Glomerular endothelial cell (primary cell): ENCODE data around the gene CBFA2T3. TPM values are rescaled to one million over a fixed set of nuclear protein-coding genes. Genes with fewer than 3 reads are reported as not detected.

ENCODE experiments used
- DNase-seq: peaks from one replicate; pipeline ENCODE4 v3.0.0-alpha.2; 2011; ENCODE audit warnings: low read depth, low spot score; ENCODE audit errors: extremely low read depth
- total RNA-seq: library from RNA; depleted of rRNA; stranded (reverse); fragments of >200 nt; gene quantifications from 2 replicates; pipeline ENCODE4 v1.2.3, GENCODE V29; 2015

The CBFA2T3 gene
- total RNA-seq, 1 donor from 2014 or later = 0.23 TPM

DNA sequence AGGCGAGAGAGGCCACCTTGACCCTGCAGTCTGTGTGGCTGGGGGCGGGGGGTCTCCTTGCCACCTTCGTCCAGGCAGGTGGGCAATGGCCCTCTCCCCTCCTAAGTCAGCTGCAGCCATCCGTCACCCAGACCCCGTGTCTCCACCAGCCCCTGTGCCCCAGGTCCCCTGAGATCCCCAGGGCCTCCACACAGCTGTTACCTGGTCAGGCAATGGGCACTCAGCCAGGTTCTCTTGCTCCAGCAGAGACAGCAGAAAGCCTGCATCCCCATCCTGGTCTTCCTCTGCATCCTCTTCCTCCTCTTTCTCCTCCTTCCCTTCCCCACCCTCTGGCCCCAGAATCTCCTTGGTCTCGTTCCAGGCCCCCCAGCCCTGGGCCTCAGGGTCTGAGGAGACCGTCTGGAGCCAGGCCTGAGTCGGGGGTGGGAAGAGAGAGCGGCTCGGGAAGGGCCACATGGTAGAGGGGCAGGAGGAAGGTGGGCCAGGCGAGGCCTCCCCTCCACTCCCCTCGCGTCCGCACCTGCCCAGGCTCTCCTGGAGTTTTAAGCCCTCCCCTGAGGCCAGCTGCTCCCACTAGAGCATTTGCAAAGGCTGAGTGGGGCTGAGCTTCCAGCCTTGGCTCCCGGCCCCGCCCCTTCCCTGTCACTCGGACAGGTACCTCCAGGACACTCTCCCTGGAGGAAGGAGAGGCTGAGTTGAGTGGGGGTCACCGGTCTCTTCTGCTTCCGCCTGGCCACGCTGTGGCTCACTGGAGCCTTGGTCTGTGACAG lies 110.7 kb downstream of the CBFA2T3 start, which contains the start of gene PABPN1L:
Gene PABPN1L, minus strand, starts transcription at position 510 of the 770 bp plus-strand sequence. Its CDS starts 54 bp downstream, at position 456.
- no peak for DNase-seq

DNA sequence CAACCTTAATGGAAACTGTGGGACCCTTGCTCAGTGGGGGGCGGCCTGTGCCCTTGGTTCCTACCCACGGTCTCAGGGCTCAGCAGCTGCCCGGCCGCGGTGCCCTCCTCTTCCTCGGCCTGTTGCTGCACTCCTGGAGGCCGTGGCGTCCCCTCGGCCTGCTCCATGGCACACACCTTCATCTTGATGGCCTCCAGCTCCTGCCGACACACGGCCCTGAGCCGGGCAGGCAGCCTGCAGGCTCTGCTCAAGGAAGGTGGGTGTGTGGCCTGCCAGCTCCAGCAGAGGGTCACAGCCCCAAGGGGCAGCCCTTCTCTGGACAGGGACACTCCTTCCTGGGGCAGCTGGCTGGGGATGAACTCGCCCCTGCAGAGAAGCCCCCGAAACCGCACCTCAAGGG lies 111.3 kb downstream of the CBFA2T3 start:
- DNase-seq = no peak

DNA sequence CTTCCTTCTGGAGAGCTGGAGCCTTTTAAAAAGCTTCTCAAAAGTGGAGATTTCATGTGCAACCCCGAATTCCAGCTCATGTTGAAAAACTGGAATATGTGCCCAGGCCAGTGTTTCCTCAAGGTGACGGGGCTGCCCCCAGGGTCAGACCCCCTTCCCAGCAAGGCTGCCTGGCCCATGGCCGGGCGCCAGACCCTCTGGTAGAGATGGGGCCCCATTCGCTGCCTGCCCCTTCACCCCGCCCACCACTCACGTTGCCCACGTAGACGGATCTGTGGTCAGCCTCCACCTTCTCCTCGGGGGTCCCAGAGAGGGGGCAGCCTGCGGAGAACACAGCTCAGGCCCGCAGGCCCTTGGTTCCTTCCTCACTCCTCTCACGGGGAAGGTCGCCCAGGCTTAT lies 111.7 kb downstream of the CBFA2T3 start:
- no peak for DNase-seq

- no peak for DNase-seq
Observed at GRCh38 chr16:88864521-88864920, 112.5 kb downstream of the CBFA2T3 start.

DNA sequence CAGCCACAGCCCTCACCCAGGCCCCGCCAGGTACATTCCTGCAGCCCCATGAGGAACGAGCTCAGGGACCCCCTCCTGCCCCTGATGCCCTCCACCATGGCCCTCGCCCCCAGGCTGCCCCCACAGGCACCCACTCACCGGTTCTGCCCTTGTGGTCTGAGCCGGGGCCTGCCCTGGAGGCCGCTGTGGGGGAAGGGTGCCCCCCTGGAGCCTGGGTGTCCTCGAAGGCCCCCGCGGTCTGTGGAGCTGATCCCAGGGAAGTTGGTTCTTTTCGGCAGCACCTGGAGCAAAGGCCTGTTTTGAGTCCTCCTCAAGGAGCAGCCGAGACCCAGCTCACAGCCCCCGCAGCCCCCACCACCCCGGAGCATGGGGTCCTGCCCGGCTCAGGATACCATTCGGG lies 112.9 kb downstream of the CBFA2T3 start:
- DNase-seq = no peak

DNA sequence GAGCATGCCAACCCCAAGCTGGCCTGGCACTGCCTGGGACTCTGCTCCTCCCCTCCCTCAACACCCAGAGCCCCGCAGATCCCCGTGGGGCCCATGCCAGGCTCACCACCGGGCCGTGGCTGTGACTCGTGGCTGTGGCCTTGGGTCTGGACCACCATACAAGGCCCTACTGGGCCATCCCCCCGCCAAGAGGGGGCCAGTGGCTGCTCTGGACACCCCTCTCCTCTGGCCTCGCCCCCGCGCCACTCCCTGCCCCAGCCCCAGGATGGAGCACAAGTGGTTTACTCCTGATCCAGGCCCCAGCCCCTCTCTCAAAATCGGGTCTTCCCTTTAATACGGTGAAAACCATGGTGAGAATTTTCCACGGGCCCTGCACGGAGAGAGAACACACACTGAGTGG lies 113.6 kb downstream of the CBFA2T3 start:
- DNase-seq = no peak

- DNase-seq = no peak
Observed at GRCh38 chr16:88862968-88863367, 114.0 kb downstream of the CBFA2T3 start.

DNA sequence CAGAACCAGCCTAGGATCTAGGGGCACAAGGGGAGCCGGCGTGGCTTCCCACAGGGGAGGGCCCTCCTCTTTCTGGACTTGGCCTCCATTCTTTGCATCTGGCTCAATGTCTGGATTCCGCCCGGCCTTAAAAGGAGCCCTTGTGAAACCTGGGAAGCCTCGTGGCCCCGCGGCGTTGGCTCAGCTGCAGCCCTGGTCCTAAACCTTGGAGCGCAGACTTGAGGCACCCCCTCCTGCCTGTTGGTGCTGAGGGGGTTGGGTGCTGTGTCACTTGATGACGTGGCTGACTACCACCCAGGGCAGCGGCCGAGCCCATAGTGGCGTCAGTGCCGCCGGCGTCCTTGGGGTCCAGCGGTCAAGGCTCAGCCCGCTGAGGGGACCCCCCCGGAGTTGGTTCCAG lies 115.6 kb downstream of the CBFA2T3 start:
- no peak for DNase-seq

DNA sequence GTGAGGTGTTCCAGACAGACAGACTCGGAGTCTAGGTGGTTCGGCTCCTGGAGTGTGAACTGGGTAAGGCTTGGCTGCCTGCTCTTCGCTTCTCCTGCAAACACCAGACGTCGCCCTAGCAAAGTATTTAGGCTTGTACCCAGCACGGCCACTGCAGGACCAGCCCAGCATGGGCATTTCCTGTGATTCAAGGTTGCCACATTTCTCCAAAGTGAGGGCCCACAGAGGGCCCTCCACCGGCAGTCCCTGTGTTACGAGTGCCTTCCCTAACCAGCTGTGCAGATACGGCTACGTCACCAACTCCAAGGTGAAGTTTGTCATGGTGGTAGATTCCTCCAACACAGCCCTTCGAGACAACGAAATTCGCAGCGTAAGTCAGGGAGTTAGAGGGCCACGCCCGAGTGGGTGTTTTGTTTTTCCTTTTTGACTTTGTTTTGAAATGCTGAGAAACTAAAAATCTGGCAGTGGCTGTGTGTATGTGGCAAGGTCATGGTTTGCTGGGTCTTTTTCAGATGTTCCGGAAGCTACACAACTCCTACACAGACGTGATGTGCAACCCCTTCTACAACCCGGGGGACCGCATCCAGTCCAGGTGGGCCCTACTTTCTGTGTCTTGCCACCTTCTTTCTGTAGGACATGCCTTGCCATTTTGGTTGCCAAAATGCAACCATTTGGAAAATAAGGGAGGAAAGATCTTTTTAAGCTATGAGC lies 117.5 kb downstream of the CBFA2T3 start:
- no peak for DNase-seq

GRCh38 chr16:88857728-88858339 lies 119.2 kb downstream of the CBFA2T3 start:
- DNase-seq = no peak

DNA sequence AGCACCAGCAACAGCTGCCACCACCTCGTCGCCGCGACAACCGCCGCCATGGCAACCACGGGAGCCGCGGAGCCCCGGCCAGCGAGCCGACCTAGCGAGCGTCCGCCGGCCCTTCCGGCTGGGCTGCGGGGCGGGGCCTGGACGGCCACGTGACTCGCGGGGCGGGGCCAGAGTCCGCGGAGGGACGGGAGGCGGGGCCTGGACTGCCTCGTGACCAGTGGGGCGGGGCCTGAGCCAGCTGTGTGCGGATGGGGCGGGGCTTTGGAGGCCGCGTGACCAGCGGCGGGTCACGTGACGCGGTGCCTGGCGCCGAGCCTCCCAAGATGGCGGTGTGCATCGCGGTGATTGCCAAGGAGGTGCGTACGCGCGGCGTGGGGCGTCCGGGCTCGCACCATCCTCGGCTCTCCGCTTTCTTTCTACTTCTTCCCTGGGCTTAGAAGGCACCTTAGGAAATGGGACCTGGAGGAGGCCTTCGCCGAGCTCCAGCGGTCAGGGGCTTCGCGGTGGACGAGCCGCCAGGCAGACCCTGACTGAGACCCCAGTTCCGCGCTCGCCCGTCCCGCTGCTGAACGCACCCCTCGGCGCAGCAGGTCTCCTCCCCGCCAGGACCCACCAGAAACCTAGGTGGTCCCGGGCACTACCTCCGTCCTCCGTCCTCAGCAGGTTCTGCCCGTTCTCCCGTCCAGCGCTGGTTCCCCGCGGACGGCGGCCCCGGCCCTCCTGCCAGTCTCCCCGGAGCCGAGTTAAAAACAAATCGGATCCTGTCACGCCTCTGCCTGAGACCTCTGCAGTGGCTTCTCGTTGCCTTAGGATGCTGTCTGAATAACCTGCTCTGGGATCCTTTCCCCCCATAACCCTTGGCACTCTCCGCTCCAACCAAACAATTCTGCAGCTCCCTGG lies 119.9 kb downstream of the CBFA2T3 start, which contains the start of the genes GALNS and TRAPPC2L:
Gene GALNS, minus strand, starts transcription at position 120 of the 900 bp plus-strand sequence. Its CDS starts 70 bp downstream, at position 50.
Gene TRAPPC2L, plus strand, starts transcription at position 300 of the 900 bp plus-strand sequence. Its CDS starts 24 bp downstream, at position 324.
- peak; percentile 29 for DNase-seq

- no peak for DNase-seq
Observed at GRCh38 chr16:88856122-88856827, 120.7 kb downstream of the CBFA2T3 start.

GRCh38 chr16:88855736-88856121 lies 121.3 kb downstream of the CBFA2T3 start:
- no peak for DNase-seq

DNA sequence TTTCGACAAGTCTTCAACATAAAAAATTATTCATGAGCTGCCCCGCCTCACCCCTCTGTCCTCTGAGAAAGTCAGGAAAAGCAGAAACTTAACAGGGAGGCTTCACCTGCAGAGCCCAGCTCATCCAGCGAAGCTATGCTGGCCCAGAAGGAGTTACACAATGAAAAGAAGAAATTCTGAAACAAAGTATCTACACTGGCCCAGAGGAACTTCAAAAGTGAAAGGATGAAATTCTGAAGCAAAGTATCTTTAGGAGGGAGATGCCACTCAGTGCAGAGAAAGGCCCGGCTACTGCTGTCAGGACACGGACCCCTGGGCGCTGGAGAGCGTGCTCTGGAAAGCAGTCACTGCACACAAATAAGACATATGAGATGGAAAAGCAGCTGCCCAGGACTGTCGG lies 121.8 kb downstream of the CBFA2T3 start:
- DNase-seq = no peak

- DNase-seq = no peak
Observed at GRCh38 chr16:88854306-88855111, 122.5 kb downstream of the CBFA2T3 start.

- DNase-seq = no peak
Observed at GRCh38 chr16:88853325-88853941, 123.6 kb downstream of the CBFA2T3 start.

- no peak for DNase-seq
Observed at GRCh38 chr16:88851616-88852015, 125.4 kb downstream of the CBFA2T3 start.

DNA sequence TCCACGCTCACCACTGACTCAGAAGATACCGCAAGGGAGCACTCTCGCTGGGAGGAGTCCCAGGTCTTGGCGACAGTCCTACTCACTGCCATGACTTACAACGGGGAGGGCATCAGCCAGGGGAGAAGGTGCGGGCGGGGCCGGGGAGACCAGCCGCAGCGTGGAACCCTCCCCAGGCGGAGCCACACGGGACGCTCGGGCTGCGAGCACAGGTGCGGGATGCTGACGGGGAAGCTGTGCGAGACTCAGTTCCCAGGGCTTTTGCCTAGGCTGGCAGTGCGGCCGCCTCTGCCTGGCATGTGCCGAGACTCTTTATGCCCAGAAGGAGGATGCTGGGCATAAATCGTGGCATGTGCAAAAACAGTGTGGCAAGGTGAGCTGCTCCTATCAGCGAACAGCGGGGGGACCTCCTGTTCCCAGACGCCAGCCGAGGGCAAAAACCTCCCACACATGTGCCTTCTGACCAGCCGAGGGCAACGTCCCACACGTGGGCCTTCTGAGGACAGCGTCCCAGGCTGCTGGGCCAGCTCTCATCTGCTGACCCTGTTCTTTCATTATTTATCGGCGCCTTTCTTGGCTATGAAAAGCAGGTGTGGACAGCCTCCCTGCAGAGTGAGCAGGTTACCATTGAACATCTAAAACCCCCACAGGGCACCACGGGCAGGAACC lies 126.3 kb downstream of the CBFA2T3 start:
- DNase-seq = no peak
